ENCODE measurements around the gene HDDC3. TPM values are rescaled to one million over a fixed set of nuclear protein-coding genes. Genes with fewer than 3 reads are reported as not detected.
"Not testable (repeated sequence)": the region's sequence is repeated elsewhere in the genome, so short reads cannot be mapped to it uniquely, and the experiment has no call there.

Gene HDDC3
- total RNA-seq, 1 experiment from 2014 or later, result 15.9 TPM

DNA sequence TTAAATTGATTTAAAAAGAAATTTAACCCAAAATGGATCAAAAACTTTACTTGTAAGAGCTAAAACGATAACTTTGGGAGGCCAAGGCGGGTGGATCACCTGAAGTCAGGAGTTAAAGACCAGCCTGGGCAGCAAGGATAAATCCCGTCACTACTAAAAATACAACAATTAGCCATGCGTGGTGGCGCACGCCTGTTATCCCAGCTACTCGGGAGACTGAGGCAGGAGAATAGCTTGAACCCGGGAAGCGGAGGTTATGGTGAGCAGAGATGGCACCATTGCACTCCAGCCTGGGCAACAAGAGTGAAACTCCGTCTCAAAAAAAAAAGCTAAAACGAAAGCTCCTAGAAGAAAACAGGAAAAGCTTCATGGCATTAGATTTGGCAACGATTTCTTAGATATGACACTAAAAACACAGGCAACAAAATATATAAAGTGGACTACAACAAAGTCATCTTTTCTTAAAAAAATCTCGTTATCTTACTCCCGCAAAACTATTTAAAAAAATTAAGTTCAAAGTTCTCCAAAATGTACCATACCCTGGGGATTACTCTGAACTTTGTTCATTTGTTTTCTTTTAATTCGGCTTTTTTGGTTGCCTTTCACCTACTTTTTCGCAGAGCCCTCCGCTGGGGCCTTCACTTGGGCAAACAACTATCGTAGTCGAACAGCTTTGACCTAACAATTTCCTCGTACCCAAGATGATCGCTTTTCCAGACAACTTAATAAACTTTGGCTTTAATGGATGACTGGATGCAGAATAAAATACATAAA lies 2.9 kb downstream of the HDDC3 start:
- no peaks in the 10 kb centered on the region for H4K20me1 ChIP-seq (ENCODE audit: insufficient read depth, low read depth, low read length)
- DNase-seq, result peak; percentile 55
- H3K4me3 ChIP-seq (ENCODE audit: low read length), result peak overlapping the region; percentile 87
- H3K9me3 ChIP-seq (ENCODE audit: low read length), result no peaks in the 10 kb centered on the region
- peaks cover 45% of the 10 kb centered on the region for H3K4me1 ChIP-seq (ENCODE audit: low read length)
- H3K27ac ChIP-seq (ENCODE audit: low read length), result peak overlapping the region; percentile 84
- no peaks in the 10 kb centered on the region for H3K27me3 ChIP-seq (ENCODE audit: low read length)
- H3K79me2 ChIP-seq (ENCODE audit: low read length), result peaks cover 17% of the 10 kb centered on the region; the same call in 1 of the 2 replicates
- no peaks in the 10 kb centered on the region for H3K36me3 ChIP-seq (ENCODE audit: insufficient read depth, low read length)
- H3K9ac ChIP-seq (ENCODE audit: low read length), result peak overlapping the region; percentile 98
- H3K4me2 ChIP-seq (ENCODE audit: low read depth, low read length, poor library complexity, severe bottlenecking), result peak overlapping the region; percentile 93
- no peaks in the 10 kb centered on the region for H3K9me2 ChIP-seq (replicated peaks; ENCODE audit: insufficient read depth, low read length)
- no peak overlapping the region for H2AFZ ChIP-seq (ENCODE audit: low read length)

DNA sequence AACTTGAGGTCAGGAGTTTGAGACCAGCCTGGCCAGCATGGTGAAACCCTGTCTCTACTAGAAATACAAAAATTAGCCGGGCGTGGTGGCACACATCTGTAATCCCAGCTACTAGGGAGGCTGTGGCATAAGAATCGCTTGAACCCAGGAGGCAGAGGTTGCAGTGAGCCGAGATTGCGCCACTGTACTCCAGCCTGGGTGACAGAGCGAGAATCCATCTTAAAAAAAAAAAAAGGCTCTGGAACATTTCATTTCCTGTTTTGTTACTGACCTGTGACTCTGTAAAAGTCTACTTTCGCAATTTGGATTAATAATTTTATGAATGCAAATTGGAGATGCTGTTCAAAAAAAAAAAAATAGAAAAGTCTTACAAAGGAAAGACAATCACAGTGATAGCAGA lies 4.2 kb downstream of the HDDC3 start:
- not testable (repeated sequence) for H4K20me1 ChIP-seq (ENCODE audit: insufficient read depth, low read depth, low read length); H3K27me3 ChIP-seq (ENCODE audit: low read length); H3K9me2 ChIP-seq (replicated peaks; ENCODE audit: insufficient read depth, low read length); H3K9ac ChIP-seq (ENCODE audit: low read length); DNase-seq; H2AFZ ChIP-seq (ENCODE audit: low read length); H3K4me3 ChIP-seq (ENCODE audit: low read length); H3K36me3 ChIP-seq (ENCODE audit: insufficient read depth, low read length); H3K9me3 ChIP-seq (ENCODE audit: low read length)
- Histone ChIP-seq H3K4me2 (ENCODE audit: low read depth, low read length, poor library complexity, severe bottlenecking) (peak overlapping the region; percentile 93), H3K4me1 (ENCODE audit: low read length) (peaks cover 33% of the 10 kb centered on the region), H3K79me2 (ENCODE audit: low read length) (peaks cover 17% of the 10 kb centered on the region; the same call in 1 of the 2 replicates), H3K27ac (ENCODE audit: low read length) (peak overlapping the region; percentile 84)

DNA sequence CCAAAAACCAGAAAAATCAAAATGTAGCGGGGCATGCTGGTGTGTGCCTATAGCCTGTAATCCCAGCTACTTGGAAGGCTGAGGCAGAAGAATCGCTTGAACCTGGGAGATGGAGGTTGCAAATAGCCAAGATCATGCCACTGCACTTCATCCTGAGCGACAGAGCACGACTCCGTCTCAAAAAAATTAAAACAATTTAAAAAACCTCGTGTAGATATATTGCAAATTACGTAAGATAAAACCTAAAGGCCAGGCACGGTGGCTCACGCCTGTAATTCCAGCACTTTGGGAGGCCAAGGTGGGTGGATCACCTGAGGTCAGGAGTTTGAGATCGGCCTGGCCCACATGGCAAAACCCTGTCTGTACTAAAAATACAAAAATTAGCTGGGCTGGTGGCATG lies 5.6 kb downstream of the HDDC3 start:
- Histone ChIP-seq H3K4me1 (ENCODE audit: low read length) (peaks cover 26% of the 10 kb centered on the region), H3K79me2 (ENCODE audit: low read length) (peaks cover 17% of the 10 kb centered on the region; the same call in 1 of the 2 replicates)
- H3K4me3 ChIP-seq (ENCODE audit: low read length); H3K9me2 ChIP-seq (replicated peaks; ENCODE audit: insufficient read depth, low read length); H3K9me3 ChIP-seq (ENCODE audit: low read length); H3K9ac ChIP-seq (ENCODE audit: low read length); H3K27ac ChIP-seq (ENCODE audit: low read length); H3K4me2 ChIP-seq (ENCODE audit: low read depth, low read length, poor library complexity, severe bottlenecking); H4K20me1 ChIP-seq (ENCODE audit: insufficient read depth, low read depth, low read length); H3K36me3 ChIP-seq (ENCODE audit: insufficient read depth, low read length); DNase-seq; H2AFZ ChIP-seq (ENCODE audit: low read length); H3K27me3 ChIP-seq (ENCODE audit: low read length): not testable (repeated sequence)

DNA sequence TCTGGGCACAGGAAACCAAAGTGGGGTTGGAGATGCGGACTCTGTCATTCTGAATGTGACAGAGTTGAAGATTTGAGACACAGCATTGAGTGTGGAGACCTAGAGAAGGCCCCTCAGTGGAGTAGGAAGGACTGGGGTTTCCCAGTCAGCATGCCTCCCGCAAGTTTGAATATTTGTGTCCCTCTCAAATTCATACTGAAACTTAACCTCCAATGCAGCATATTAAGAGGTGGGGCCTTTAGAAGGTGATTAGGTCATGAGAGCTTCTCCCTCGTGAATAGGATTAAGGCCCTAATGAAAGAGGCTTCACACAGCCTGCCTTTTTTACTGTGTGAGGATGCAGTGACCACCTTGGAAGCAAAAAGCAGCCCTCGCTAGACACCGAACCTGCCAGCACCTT lies 8.0 kb downstream of the HDDC3 start:
- Histone ChIP-seq H4K20me1 (ENCODE audit: insufficient read depth, low read depth, low read length) (no peaks in the 10 kb centered on the region), H3K27me3 (ENCODE audit: low read length) (no peaks in the 10 kb centered on the region), H3K36me3 (ENCODE audit: insufficient read depth, low read length) (no peaks in the 10 kb centered on the region; the same call in 1 of the 2 replicates), H3K9me2 (replicated peaks; ENCODE audit: insufficient read depth, low read length) (no peaks in the 10 kb centered on the region), H3K9me3 (ENCODE audit: low read length) (no peaks in the 10 kb centered on the region), H2AFZ (ENCODE audit: low read length) (no peak overlapping the region), H3K4me1 (ENCODE audit: low read length) (peaks cover 15% of the 10 kb centered on the region), H3K4me3 (ENCODE audit: low read length) (no peak overlapping the region), H3K27ac (ENCODE audit: low read length) (no peak overlapping the region), H3K9ac (ENCODE audit: low read length) (no peak overlapping the region), H3K79me2 (ENCODE audit: low read length) (peaks cover 8% of the 10 kb centered on the region; the same call in 1 of the 2 replicates), H3K4me2 (ENCODE audit: low read depth, low read length, poor library complexity, severe bottlenecking) (no peak overlapping the region)
- DNase-seq, result no peak

DNA sequence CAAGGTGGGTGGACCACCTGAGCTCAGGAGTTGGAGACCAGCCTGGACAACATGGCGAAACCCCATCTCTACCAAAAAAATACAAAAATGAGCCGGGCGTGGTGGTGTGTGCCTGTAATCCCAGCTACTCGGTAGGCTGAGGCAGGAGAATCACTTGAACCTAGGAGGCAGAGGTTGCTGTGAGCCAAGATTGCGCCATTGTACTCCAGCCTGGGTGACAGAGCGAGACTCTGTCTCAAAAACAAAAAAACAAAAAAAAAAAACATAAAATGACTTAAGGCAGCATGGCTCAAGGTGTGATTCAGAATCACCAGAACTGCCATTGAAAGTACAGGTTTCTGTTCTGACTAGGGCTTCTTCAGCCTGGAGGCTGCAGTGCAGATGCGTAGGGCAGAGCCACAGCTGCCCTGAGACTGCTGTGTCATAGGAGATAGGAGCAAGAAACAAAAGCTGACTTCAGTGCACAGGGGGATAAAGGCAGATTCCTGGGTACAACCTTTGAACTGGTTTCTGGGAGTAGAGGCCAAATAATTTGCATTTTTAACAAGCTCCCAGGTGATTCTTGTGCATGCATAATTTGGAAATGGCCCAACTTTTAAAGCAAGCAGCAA lies 9.5 kb downstream of the HDDC3 start:
- not testable (repeated sequence) for H3K79me2 ChIP-seq (ENCODE audit: low read length); H3K4me3 ChIP-seq (ENCODE audit: low read length); H3K9me3 ChIP-seq (ENCODE audit: low read length); H3K4me2 ChIP-seq (ENCODE audit: low read depth, low read length, poor library complexity, severe bottlenecking); H4K20me1 ChIP-seq (ENCODE audit: insufficient read depth, low read depth, low read length); H3K9ac ChIP-seq (ENCODE audit: low read length); H3K27me3 ChIP-seq (ENCODE audit: low read length); H3K9me2 ChIP-seq (replicated peaks; ENCODE audit: insufficient read depth, low read length); H2AFZ ChIP-seq (ENCODE audit: low read length); H3K36me3 ChIP-seq (ENCODE audit: insufficient read depth, low read length); H3K27ac ChIP-seq (ENCODE audit: low read length); H3K4me1 ChIP-seq (ENCODE audit: low read length); DNase-seq

DNA sequence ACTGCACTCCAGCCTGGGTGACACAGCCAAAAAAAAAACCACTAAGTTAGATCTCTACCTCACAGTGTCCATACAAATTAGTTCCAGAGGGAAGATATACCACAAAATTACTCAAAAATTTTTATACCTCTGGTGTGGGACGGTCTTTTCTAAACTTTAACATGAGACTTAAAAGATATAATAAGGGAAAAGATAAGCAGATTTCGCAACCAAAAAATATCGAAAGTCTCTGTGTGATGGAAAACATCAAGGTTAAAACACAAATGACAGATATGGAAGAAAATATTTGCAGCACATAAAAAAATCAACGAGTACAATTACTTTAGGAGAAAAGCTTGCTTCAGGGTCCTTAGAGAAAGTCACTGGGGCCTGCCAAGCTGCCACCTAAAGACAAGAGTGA lies 10.5 kb downstream of the HDDC3 start:
- H3K4me3 ChIP-seq (ENCODE audit: low read length), result no peak overlapping the region
- H2AFZ ChIP-seq (ENCODE audit: low read length), result no peak overlapping the region
- peaks cover 3% of the 10 kb centered on the region; the same call in 1 of the 2 replicates for H3K4me1 ChIP-seq (ENCODE audit: low read length)
- no peaks in the 10 kb centered on the region for H4K20me1 ChIP-seq (ENCODE audit: insufficient read depth, low read depth, low read length)
- no peaks in the 10 kb centered on the region for H3K27me3 ChIP-seq (ENCODE audit: low read length)
- H3K9me3 ChIP-seq (ENCODE audit: low read length), result no peaks in the 10 kb centered on the region
- no peak overlapping the region for H3K4me2 ChIP-seq (ENCODE audit: low read depth, low read length, poor library complexity, severe bottlenecking)
- H3K79me2 ChIP-seq (ENCODE audit: low read length), result no peaks in the 10 kb centered on the region
- H3K9me2 ChIP-seq (replicated peaks; ENCODE audit: insufficient read depth, low read length), result no peaks in the 10 kb centered on the region
- no peak overlapping the region for H3K27ac ChIP-seq (ENCODE audit: low read length)
- no peak for DNase-seq
- no peaks in the 10 kb centered on the region; the same call in 1 of the 2 replicates for H3K36me3 ChIP-seq (ENCODE audit: insufficient read depth, low read length)
- H3K9ac ChIP-seq (ENCODE audit: low read length), result no peak overlapping the region

DNA sequence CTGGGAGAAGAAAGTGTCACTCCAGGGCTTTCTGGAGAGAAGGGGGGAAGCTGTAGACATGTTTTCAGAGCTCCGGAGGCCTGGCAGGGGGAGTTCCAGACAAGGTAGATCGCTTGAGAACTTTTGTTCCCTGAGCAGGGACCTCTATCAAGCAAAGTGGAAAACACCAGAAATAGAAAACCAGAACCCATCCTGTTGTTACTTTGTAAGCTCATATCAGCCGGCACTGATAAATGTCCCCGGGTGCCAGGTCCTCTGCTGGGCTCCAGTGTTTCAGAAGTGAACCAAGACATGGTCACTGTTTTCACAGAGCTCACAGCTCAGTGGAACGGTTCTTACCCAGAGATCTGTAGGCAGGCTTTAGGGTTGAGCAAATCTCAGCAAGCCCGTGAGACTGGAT lies 13.5 kb downstream of the HDDC3 start:
- H3K4me1 ChIP-seq (ENCODE audit: low read length), result no peaks in the 10 kb centered on the region
- H4K20me1 ChIP-seq (ENCODE audit: insufficient read depth, low read depth, low read length), result no peaks in the 10 kb centered on the region
- no peaks in the 10 kb centered on the region for H3K79me2 ChIP-seq (ENCODE audit: low read length)
- no peaks in the 10 kb centered on the region; the same call in 1 of the 2 replicates for H3K36me3 ChIP-seq (ENCODE audit: insufficient read depth, low read length)
- no peak overlapping the region for H3K4me2 ChIP-seq (ENCODE audit: low read depth, low read length, poor library complexity, severe bottlenecking)
- no peak overlapping the region for H3K27ac ChIP-seq (ENCODE audit: low read length)
- no peak overlapping the region for H3K4me3 ChIP-seq (ENCODE audit: low read length)
- DNase-seq, result no peak
- no peaks in the 10 kb centered on the region for H3K9me2 ChIP-seq (replicated peaks; ENCODE audit: insufficient read depth, low read length)
- no peaks in the 10 kb centered on the region for H3K27me3 ChIP-seq (ENCODE audit: low read length)
- H3K9me3 ChIP-seq (ENCODE audit: low read length), result no peaks in the 10 kb centered on the region
- H3K9ac ChIP-seq (ENCODE audit: low read length), result no peak overlapping the region
- H2AFZ ChIP-seq (ENCODE audit: low read length), result no peak overlapping the region

DNA sequence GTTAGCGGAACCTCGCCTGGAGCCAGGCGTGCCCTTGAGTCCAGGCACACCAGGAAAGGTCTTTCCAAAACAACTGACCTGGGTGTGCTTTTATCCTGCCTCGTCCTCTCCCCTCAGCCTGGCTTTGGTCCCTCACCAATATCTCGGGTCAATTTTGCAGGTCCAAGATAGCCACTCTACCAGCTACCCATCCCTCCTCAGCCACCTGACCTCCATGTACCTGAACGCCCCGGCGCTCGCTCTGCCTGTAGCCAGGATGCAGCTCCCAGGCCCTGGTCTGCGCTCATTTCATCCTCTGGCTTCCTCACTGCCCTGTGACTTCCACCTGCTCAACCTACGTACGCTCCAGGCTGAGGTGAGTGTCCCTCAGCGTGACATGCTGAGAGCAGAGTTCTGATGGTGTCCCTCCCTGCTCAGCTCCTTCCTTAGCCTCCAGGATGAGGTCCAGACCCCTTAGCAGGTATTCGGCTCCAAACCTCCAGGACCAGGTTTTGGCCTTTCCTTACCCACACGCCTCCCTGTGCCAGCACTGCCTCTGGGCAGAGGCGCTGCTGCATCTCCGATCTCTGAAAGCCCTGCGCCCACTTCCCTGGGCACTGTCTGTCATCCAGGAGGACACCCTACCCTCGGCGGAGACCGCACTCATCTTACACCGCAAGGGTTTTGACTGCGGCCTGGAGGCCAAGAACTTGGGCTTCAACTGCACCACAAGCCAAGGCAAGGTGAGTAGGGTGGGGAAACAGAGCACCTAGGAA lies 14.1 kb downstream of the HDDC3 start:
- no peaks in the 10 kb centered on the region for H4K20me1 ChIP-seq (ENCODE audit: insufficient read depth, low read depth, low read length)
- no peaks in the 10 kb centered on the region for H3K27me3 ChIP-seq (ENCODE audit: low read length)
- no peak overlapping the region for H3K4me3 ChIP-seq (ENCODE audit: low read length)
- H3K9me3 ChIP-seq (ENCODE audit: low read length), result no peaks in the 10 kb centered on the region
- no peak for DNase-seq
- H2AFZ ChIP-seq (ENCODE audit: low read length), result no peak overlapping the region
- H3K36me3 ChIP-seq (ENCODE audit: insufficient read depth, low read length), result no peaks in the 10 kb centered on the region
- no peak overlapping the region for H3K4me2 ChIP-seq (ENCODE audit: low read depth, low read length, poor library complexity, severe bottlenecking)
- no peaks in the 10 kb centered on the region for H3K9me2 ChIP-seq (replicated peaks; ENCODE audit: insufficient read depth, low read length)
- H3K27ac ChIP-seq (ENCODE audit: low read length), result no peak overlapping the region
- no peaks in the 10 kb centered on the region for H3K4me1 ChIP-seq (ENCODE audit: low read length)
- H3K79me2 ChIP-seq (ENCODE audit: low read length), result no peaks in the 10 kb centered on the region
- H3K9ac ChIP-seq (ENCODE audit: low read length), result no peak overlapping the region

All from Karpas-422 (cell line).